GM21576 (cell line): ENCODE results near the gene MEF2A.
A peak's percentile ranks its signal among the peaks of the same experiment; 100 is the strongest.
"Not testable (repeated sequence)": the region's sequence is repeated elsewhere in the genome, so short reads cannot be mapped to it uniquely, and the experiment has no call there.

Experiments
- ATAC-seq: cut with Tn5 transposase; IDR thresholded peaks from one replicate; pipeline ENCODE4 v1.9.1; 2021; ENCODE audit warnings: mild to moderate bottlenecking, moderate library complexity; ENCODE audit not compliant: unreplicated experiment

The MEF2A gene

GRCh38 chr15:99565299-99566156, at the start of gene MEF2A:
Gene MEF2A (plus strand): TSS chr15:99565984. CDS start chr15:99633120, 67,136 bp downstream.
- ATAC-seq, result peak; percentile 38

- no peak for ATAC-seq
These were observed 47.6 kb upstream of the MEF2A start for GRCh38 chr15:99518191-99518590.

- not testable (repeated sequence) for ATAC-seq
These were observed 46.4 kb upstream of the MEF2A start for GRCh38 chr15:99519366-99519765.

- ATAC-seq, result no peak
These were observed 43.5 kb upstream of the MEF2A start for GRCh38 chr15:99522288-99522687.

- no peak for ATAC-seq
These were observed 39.6 kb upstream of the MEF2A start for GRCh38 chr15:99526176-99526575.

GRCh38 chr15:99526671-99527070, 39.1 kb upstream of the MEF2A start:
- no peak for ATAC-seq

GRCh38 chr15:99536422-99537040, 29.3 kb upstream of the MEF2A start:
- no peak for ATAC-seq

GRCh38 chr15:99537344-99537743, 28.4 kb upstream of the MEF2A start:
- no peak for ATAC-seq

GRCh38 chr15:99538261-99538660, 27.5 kb upstream of the MEF2A start:
- ATAC-seq, result no peak

GRCh38 chr15:99542828-99543227, 23.0 kb upstream of the MEF2A start:
- ATAC-seq, result no peak

- ATAC-seq, result no peak
These were observed 20.2 kb upstream of the MEF2A start for GRCh38 chr15:99545605-99546004.

GRCh38 chr15:99546441-99547100, 19.2 kb upstream of the MEF2A start:
- no peak for ATAC-seq

- no peak for ATAC-seq
These were observed 18.3 kb upstream of the MEF2A start for GRCh38 chr15:99547517-99547916.

- ATAC-seq, result no peak
These were observed 15.7 kb upstream of the MEF2A start for GRCh38 chr15:99550077-99550476.

- ATAC-seq, result no peak
These were observed 13.7 kb upstream of the MEF2A start for GRCh38 chr15:99552111-99552510.

GRCh38 chr15:99554880-99555488, 10.8 kb upstream of the MEF2A start:
- ATAC-seq, result no peak

- no peak for ATAC-seq
These were observed 9.8 kb upstream of the MEF2A start for GRCh38 chr15:99556011-99556410.

GRCh38 chr15:99556578-99556977, 9.2 kb upstream of the MEF2A start:
- no peak for ATAC-seq

- no peak for ATAC-seq
These were observed 7.7 kb upstream of the MEF2A start for GRCh38 chr15:99558084-99558483.

GRCh38 chr15:99558571-99558970, 7.2 kb upstream of the MEF2A start:
- ATAC-seq, result no peak

- ATAC-seq, result no peak
These were observed 4.1 kb upstream of the MEF2A start for GRCh38 chr15:99561476-99562230.
